ENCODE results near the gene CCT7.

GRCh38 chr2:73301636-73302035, 67.5 kb downstream of the CCT7 start:
- TF ChIP-seq ZNF416 (tag by site-specific recombination; IDR thresholded peaks at IDR 0.05): no peak
- no peak for TF ChIP-seq ZNF768 (tag by site-specific recombination; IDR thresholded peaks at IDR 0.05)
- TF ChIP-seq ZBTB48 (tag by site-specific recombination; IDR thresholded peaks at IDR 0.05): no peak
- TF ChIP-seq CTCF (tag by site-specific recombination; IDR thresholded peaks at IDR 0.05): no peak
- no peak for TF ChIP-seq TCF7L2 (IDR thresholded peaks at IDR 0.05; ENCODE audit: borderline replicate concordance, low read depth, low read length)

Measured in HEK293 (cell line).